ENCODE data around the gene TCEAL9. TPM values are rescaled to one million over a fixed set of nuclear protein-coding genes. Genes with fewer than 3 reads are reported as not detected.

Gene TCEAL9
- polyA plus RNA-seq, 3 donors = 0.49 to 2.2 (median 0.49) TPM

DNA sequence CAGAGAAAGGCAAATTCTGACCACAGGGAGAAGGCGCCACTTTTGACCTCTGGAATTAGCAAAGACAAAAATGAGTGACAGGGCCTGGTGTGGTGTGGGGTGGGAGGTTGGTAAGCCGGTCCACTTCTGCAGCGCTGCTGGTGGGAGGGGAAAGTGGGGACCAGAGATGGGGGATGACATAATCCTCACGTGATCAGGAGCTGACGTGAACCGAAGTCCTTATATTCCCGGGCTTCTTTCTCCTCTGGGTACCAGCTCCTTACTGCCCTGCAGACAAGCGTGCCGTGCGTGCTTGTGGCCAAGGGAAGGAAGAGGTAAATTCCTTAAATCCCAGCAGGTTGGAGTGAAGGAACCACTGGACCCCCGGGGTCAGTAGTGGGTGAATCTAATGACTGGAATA lies 26.3 kb upstream of the TCEAL9 start, which contains the start of gene TCEAL7:
TSS of gene TCEAL7 (plus strand) at position 249 of the 400 bp plus-strand sequence. CDS start 1,165 bp downstream, outside the sequence.
- no peak within 1 kb of the TSS for H3K4me2 ChIP-seq (replicated peaks; ENCODE audit: extremely low read depth, low read length, poor library complexity, severe bottlenecking)
- peaks cover 10% of the 10 kb centered on the region for H3K4me1 Mint-ChIP-seq
- TF ChIP-seq, protein P1, sequence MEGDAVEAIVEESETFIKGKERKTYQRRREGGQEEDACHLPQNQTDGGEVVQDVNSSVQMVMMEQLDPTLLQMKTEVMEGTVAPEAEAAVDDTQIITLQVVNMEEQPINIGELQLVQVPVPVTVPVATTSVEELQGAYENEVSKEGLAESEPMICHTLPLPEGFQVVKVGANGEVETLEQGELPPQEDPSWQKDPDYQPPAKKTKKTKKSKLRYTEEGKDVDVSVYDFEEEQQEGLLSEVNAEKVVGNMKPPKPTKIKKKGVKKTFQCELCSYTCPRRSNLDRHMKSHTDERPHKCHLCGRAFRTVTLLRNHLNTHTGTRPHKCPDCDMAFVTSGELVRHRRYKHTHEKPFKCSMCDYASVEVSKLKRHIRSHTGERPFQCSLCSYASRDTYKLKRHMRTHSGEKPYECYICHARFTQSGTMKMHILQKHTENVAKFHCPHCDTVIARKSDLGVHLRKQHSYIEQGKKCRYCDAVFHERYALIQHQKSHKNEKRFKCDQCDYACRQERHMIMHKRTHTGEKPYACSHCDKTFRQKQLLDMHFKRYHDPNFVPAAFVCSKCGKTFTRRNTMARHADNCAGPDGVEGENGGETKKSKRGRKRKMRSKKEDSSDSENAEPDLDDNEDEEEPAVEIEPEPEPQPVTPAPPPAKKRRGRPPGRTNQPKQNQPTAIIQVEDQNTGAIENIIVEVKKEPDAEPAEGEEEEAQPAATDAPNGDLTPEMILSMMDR (IDR thresholded peaks at IDR 0.05) = no peak
- 80% methylated on average over 1 of the region's 11 CpGs for WGBS (ENCODE audit: insufficient coverage)
- H3K4me1 ChIP-seq (ENCODE audit: control insufficient read depth in 1 of 2, insufficient read depth in 2 of 2, low read length in 2 of 2) = no peaks in the 10 kb centered on the region
- no peak within 1 kb of the TSS for H3K27ac ChIP-seq (ENCODE audit: low read depth in 1 of 2, low read length in 2 of 2)
- H3K27ac Mint-ChIP-seq = no peak within 1 kb of the TSS
- H3K27me3 Mint-ChIP-seq (ENCODE audit: low read depth in 3 of 3) = peaks cover 21 to 33% (median 23%) of the 10 kb centered on the region in 3 donors
- H3K79me2 ChIP-seq (ENCODE audit: insufficient read depth, low read length) = no peaks in the 10 kb centered on the region
- no peaks in the 10 kb centered on the region for H3K36me3 Mint-ChIP-seq
- H2AFZ ChIP-seq (ENCODE audit: insufficient read depth, low read depth, low read length, poor library complexity, severe bottlenecking) = no peak within 1 kb of the TSS
- no peaks in the 10 kb centered on the region for H3K36me3 ChIP-seq (replicated peaks in 1 of 2; ENCODE audit: control insufficient read depth in 1 of 2, insufficient read depth in 2 of 2, low read length in 2 of 2)
- peaks cover 17 to 27% of the 10 kb centered on the region in 2 donors for H3K27me3 ChIP-seq (ENCODE audit: control insufficient read depth in 2 of 2, insufficient read depth in 2 of 2, low read length in 2 of 2)
- peaks cover 0 to 8% (median 0%) of the 10 kb centered on the region in 7 donors for H3K9me3 Mint-ChIP-seq
- H4K20me1 ChIP-seq (ENCODE audit: insufficient read depth, low read length) = no peaks in the 10 kb centered on the region
- H3K4me3 ChIP-seq (replicated peaks in 1 of 3; ENCODE audit: low read depth in 2 of 3, low read length in 3 of 3) = no peak within 1 kb of the TSS
- peak within 1 kb of the TSS in 1 of 2 donors; percentile 73 for H3K4me3 Mint-ChIP-seq
- H3K9me3 ChIP-seq (replicated peaks in 1 of 2; ENCODE audit: control insufficient read depth in 1 of 2, insufficient read depth in 1 of 2, low read length in 2 of 2) = no peaks in the 10 kb centered on the region
- intact Hi-C loops (cut with micrococcal nuclease) = no loop called here
- no peak for DNase-seq
- no peak within 1 kb of the TSS for H3K9ac ChIP-seq (ENCODE audit: insufficient read depth, low read length, poor library complexity, severe bottlenecking)

DNA sequence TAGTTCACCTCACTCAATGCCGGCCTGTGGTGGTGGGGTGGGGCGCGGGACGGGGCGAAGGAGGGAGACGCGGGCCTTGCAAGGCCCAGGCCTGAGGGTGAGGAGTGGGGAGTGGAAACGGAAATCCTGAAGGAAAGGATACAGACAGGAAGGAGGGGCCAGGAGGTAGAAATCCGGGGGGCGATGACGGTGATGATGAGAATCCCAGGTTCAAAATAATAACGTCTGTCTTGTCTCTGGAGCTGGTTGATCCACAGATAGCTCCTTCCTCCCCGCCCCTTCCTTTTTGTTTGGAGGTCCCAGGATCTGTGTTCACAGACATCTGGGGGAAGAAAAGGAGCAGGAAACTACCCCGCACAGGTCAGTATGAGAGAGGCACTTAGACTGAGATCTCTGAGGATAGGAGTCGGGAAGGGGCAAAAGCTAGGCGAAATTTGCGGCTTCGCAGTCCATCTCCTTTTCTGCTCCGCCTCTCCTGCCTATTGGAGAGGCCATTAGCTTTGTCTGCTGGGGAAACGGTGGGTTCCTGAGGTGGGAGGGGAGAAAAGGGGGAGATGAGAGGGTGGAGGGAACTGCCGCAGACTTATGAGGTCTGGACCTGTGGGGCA lies 25.5 kb upstream of the TCEAL9 start:
- Histone ChIP-seq H3K27me3 (ENCODE audit: control insufficient read depth in 2 of 2, insufficient read depth in 2 of 2, low read length in 2 of 2) (peaks cover 17 to 27% of the 10 kb centered on the region in 2 donors), H2AFZ (ENCODE audit: insufficient read depth, low read depth, low read length, poor library complexity, severe bottlenecking) (no peak overlapping the region), H3K4me1 (ENCODE audit: control insufficient read depth in 1 of 2, insufficient read depth in 2 of 2, low read length in 2 of 2) (no peaks in the 10 kb centered on the region), H3K4me2 (replicated peaks; ENCODE audit: extremely low read depth, low read length, poor library complexity, severe bottlenecking) (no peak overlapping the region), H3K27ac (ENCODE audit: low read depth in 1 of 2, low read length in 2 of 2) (no peak overlapping the region), H3K9ac (ENCODE audit: insufficient read depth, low read length, poor library complexity, severe bottlenecking) (no peak overlapping the region), H4K20me1 (ENCODE audit: insufficient read depth, low read length) (no peaks in the 10 kb centered on the region), H3K4me3 (replicated peaks in 1 of 3; ENCODE audit: low read depth in 2 of 3, low read length in 3 of 3) (no peak overlapping the region), H3K9me3 (replicated peaks in 1 of 2; ENCODE audit: control insufficient read depth in 1 of 2, insufficient read depth in 1 of 2, low read length in 2 of 2) (no peaks in the 10 kb centered on the region), H3K79me2 (ENCODE audit: insufficient read depth, low read length) (no peaks in the 10 kb centered on the region), H3K36me3 (replicated peaks in 1 of 2; ENCODE audit: control insufficient read depth in 1 of 2, insufficient read depth in 2 of 2, low read length in 2 of 2) (no peaks in the 10 kb centered on the region)
- intact Hi-C loops (cut with micrococcal nuclease) = no loop called here
- peaks cover 0 to 8% (median 0%) of the 10 kb centered on the region in 7 donors for H3K9me3 Mint-ChIP-seq
- no peak for DNase-seq
- H3K4me3 Mint-ChIP-seq = peak overlapping the region in 1 of 2 donors; percentile 73
- H3K27ac Mint-ChIP-seq = no peak overlapping the region
- no peaks in the 10 kb centered on the region for H3K36me3 Mint-ChIP-seq
- WGBS (ENCODE audit: insufficient coverage) = 29% methylated on average over 9 of the region's 21 CpGs
- H3K27me3 Mint-ChIP-seq (ENCODE audit: low read depth in 3 of 3) = peaks cover 21 to 33% (median 23%) of the 10 kb centered on the region in 3 donors
- H3K4me1 Mint-ChIP-seq = peaks cover 10% of the 10 kb centered on the region
- TF ChIP-seq, protein P1 (IDR thresholded peaks at IDR 0.05) = no peak
